Activated CD4-positive, alpha-beta T cell treated with anti-CD3 and anti-CD28 coated beads, Interleukin-2, amount 50 U/mL, for 48 hours (primary cell): ENCODE measurements around the gene CWF19L2.
"Not testable (repeated sequence)": the region's sequence is repeated elsewhere in the genome, so short reads cannot be mapped to it uniquely, and the experiment has no call there.

Experiments used
- DNase-seq, 2 experiments: peaks; one replicate each; pipeline ENCODE4 v3.0.0-alpha.2; 2020

The CWF19L2 gene

GRCh38 chr11:107457558-107458271 is at the start of gene CWF19L2:
TSS of gene CWF19L2 (minus strand) at chr11:107457825. CDS start at chr11:107457816, 9 bp downstream.
- DNase-seq = peak; percentile 85 to 88

- DNase-seq = no peak
Measured at GRCh38 chr11:107505647-107506225, 48.1 kb upstream of the CWF19L2 start.

GRCh38 chr11:107504981-107505380 is 47.4 kb upstream of the CWF19L2 start:
- DNase-seq = no peak

GRCh38 chr11:107501713-107502112 is 44.1 kb upstream of the CWF19L2 start:
- no peak for DNase-seq

- not testable (repeated sequence) for DNase-seq
Measured at GRCh38 chr11:107497371-107497770, 39.7 kb upstream of the CWF19L2 start.

GRCh38 chr11:107496011-107496410 is 38.4 kb upstream of the CWF19L2 start:
- DNase-seq = no peak

GRCh38 chr11:107494055-107494454 is 36.4 kb upstream of the CWF19L2 start:
- no peak for DNase-seq

GRCh38 chr11:107493117-107493516 is 35.5 kb upstream of the CWF19L2 start:
- no peak for DNase-seq

GRCh38 chr11:107490836-107491235 is 33.2 kb upstream of the CWF19L2 start:
- no peak for DNase-seq

- no peak for DNase-seq
Measured at GRCh38 chr11:107482234-107482633, 24.6 kb upstream of the CWF19L2 start.

GRCh38 chr11:107478922-107479321 is 21.3 kb upstream of the CWF19L2 start:
- no peak for DNase-seq

GRCh38 chr11:107477820-107478219 is 20.2 kb upstream of the CWF19L2 start:
- no peak for DNase-seq

GRCh38 chr11:107473792-107474191 is 16.2 kb upstream of the CWF19L2 start:
- no peak for DNase-seq

GRCh38 chr11:107472966-107473365 is 15.3 kb upstream of the CWF19L2 start:
- no peak for DNase-seq

- no peak for DNase-seq
Measured at GRCh38 chr11:107468596-107468995, 11.0 kb upstream of the CWF19L2 start.

- DNase-seq = no peak
Measured at GRCh38 chr11:107467696-107468095, 10.1 kb upstream of the CWF19L2 start.

- not testable (repeated sequence) for DNase-seq
Measured at GRCh38 chr11:107466275-107466866, 8.7 kb upstream of the CWF19L2 start.

GRCh38 chr11:107457205-107457557 is 444 bp downstream of the CWF19L2 start:
- peak in 1 of 2 experiments; percentile 4 for DNase-seq

- DNase-seq = no peak
Measured at GRCh38 chr11:107453594-107454286, 3.9 kb downstream of the CWF19L2 start.

- DNase-seq = no peak
Measured at GRCh38 chr11:107446822-107447431, 10.7 kb downstream of the CWF19L2 start.

GRCh38 chr11:107442715-107443215 is 14.9 kb downstream of the CWF19L2 start:
- DNase-seq = no peak

- no peak for DNase-seq
Measured at GRCh38 chr11:107439586-107440167, 17.9 kb downstream of the CWF19L2 start.

- no peak for DNase-seq
Measured at GRCh38 chr11:107438148-107438547, 19.5 kb downstream of the CWF19L2 start.
